Measurements from ENCODE around the gene SAMM50.

DNA sequence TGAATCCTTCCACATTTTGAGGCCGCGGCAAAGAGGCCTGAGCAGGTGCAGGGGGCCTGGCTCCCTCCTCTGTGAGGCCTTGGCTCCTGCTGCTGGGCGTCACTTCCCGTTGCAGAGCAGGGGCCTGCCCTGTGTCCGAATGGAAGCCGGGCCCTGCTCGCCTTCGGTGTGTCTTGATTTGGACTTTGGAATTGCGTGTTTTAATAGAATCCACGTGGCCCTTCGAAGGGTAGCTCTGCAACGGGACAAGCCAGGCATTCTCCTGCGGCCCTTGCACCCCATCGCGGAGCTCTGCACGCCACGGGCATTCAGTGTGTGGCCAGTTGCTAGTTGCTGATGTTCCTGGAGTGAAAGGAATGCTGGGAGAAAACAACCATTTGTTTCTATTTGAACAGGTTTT, 25.8 kb downstream of the SAMM50 start:
- TF ChIP-seq EZH2 (IDR thresholded peaks at IDR 0.05), result no peak
- TF ChIP-seq, protein P1, sequence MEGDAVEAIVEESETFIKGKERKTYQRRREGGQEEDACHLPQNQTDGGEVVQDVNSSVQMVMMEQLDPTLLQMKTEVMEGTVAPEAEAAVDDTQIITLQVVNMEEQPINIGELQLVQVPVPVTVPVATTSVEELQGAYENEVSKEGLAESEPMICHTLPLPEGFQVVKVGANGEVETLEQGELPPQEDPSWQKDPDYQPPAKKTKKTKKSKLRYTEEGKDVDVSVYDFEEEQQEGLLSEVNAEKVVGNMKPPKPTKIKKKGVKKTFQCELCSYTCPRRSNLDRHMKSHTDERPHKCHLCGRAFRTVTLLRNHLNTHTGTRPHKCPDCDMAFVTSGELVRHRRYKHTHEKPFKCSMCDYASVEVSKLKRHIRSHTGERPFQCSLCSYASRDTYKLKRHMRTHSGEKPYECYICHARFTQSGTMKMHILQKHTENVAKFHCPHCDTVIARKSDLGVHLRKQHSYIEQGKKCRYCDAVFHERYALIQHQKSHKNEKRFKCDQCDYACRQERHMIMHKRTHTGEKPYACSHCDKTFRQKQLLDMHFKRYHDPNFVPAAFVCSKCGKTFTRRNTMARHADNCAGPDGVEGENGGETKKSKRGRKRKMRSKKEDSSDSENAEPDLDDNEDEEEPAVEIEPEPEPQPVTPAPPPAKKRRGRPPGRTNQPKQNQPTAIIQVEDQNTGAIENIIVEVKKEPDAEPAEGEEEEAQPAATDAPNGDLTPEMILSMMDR (IDR thresholded peaks at IDR 0.05), result no peak
